GM19035 (cell line): Measurements from ENCODE around the gene NARF.

Experiments
- ATAC-seq: cut with Tn5 transposase; IDR thresholded peaks from one replicate; pipeline ENCODE4 v1.9.1; 2021; ENCODE audit not compliant: unreplicated experiment

NARF gene

DNA sequence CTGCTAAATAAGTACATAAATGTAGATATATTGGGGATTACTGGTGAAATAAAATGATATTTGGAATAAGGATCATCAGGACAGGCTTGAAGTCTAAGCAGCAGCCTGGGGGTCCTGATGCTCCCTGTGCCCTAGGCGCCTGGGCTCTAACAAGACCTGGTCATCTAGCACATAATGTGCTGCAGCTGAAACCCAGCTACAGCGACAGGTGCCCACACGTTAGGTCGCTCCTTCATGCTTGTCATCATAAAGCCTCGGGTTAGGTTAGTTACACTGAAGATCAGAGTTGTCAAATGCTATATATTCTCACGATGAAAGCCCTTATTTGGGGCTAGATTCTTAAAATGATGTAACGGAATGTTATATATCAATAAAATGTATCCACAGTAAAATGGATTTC, 11.5 kb downstream of the NARF start:
- ATAC-seq, result no peak

DNA sequence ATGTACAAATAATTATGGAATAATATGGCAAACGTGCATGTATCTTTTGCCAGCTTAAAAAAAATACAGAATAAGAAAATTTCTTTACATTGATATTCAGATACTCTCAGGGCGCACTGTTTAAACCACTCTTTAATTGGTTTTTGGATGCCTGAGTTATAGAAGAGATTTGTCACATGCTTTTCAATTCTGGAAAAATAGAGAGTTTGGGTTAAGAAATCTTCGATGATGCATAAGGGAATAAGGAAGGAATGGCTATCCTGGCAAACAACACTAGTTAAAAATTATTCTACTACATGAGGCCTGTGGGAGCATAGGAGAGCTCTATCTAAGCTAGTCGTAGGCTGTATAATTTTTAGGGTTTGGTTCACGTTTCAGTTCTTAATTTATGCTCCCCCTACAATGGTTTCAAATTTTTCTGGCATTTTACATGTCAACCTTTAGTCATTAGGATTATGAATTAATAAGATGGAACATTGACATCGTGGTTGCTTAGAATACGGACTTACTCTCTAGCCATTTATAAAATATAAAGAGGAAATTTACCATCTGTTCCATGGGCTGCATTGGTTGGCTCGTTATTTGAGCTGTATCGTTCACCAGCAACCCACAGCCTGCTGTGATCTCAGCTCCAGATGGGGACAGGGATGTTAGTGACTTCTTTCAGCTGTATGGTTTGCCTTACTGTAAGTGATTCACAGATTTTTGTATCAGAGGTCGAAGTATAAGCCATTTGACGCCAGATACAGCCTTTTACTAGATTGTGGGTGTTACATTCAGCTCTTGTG, 15.9 kb downstream of the NARF start:
- ATAC-seq, result no peak

GRCh38 chr17:82475458-82475857, 16.9 kb downstream of the NARF start:
- ATAC-seq, result no peak

GRCh38 chr17:82477934-82478333, 19.4 kb downstream of the NARF start:
- no peak for ATAC-seq

DNA sequence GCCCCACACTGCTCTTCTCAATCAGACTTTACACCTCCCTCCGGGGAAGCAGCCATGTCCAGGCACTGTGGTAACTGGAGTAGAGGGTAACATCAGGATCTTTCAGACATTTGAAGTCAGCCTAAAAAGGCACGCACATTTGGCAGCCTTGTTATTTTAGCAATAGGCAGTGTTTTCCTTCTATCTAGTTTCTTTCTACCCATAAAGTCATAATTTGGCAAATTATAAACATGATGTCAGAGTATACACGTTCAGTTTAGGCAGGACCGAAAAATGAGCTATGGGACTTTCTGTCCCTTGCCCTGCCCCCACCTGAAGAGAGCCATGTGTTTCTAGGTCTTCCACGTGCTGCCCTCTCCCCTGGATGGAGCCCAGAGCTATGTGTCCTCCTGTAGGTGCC, 21.1 kb downstream of the NARF start:
- no peak for ATAC-seq

- no peak for ATAC-seq
Measured at GRCh38 chr17:82480318-82480717, 21.8 kb downstream of the NARF start.

- ATAC-seq, result no peak
Measured at GRCh38 chr17:82483204-82483660, 24.7 kb downstream of the NARF start.

DNA sequence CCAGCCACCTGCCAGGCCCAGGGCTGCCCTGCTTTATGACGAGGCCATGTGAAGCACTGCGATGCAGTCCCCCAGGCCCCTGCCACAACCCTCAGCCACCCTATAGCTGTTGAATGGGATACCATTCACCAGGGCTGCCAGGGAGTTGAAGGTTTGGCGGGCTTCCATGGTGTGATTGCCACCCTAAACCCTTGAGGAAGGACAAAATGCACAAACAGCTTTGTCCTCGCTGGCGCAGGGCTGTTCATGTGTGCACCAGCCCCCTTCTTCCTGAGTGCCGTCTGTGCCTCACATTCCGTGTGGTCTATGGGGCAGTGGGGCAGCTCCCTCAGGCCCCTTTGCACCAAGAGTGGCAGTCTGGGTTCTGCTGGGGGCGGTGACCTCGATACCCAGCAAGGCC, 25.3 kb downstream of the NARF start:
- no peak for ATAC-seq

DNA sequence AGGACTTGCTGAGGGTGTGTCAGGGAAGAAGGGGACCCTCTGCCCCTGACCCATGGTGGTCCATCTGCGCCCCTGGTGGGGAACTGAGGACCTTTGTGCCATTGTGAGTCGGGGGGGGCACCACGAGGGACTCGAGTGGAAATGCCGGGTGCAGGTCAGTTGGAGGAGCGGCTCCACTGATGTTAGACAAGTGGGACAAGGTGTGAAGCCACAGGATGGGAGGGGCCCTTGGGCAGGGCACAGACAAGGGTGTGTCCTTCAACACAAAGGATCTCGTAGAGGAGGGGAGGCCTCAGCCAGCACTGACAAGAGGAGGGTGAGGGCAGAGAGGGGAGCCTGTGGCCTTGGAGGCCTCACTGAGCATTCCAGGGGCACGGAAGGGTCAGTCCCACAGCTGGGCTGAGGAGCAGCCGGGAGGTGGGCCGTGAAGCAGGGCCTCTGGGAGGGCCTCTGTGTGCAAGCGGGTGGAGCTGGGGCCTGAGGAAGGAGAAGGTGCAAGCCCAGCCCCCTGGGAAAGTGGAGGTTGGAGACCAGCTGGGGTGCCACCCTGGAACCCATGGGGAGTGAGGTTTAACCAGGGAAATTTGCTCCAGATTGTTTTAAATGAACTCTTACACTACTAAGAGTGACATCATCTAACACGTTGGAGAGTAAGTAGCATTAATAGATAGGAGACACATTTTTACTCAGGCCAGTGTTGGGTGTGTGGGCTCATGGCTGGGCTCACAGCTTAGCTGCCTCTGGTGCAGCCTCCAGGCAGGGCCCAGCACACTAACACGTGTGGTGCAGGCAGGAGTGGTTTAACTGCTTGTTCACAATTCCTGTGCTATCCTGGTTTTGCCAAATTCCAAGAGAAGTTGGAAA, 27.9 kb downstream of the NARF start:
- no peak for ATAC-seq

DNA sequence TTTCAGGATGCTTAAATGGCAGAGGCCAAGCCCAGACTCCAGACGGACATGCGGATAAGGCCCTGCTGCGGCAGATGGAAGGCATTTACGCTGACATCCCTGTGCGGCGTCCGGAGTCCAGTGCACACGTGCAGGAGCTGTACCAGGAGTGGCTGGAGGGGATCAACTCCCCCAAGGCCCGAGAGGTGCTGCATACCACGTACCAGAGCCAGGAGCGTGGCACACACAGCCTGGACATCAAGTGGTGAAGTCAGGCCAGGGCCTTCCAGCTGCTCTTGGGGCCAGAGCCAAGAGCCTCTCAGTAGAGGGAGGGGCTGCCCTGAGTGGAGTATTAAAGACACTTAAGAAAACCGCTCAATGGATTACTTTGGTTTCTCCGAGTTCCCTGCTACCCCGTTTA, 29.4 kb downstream of the NARF start:
- no peak for ATAC-seq

DNA sequence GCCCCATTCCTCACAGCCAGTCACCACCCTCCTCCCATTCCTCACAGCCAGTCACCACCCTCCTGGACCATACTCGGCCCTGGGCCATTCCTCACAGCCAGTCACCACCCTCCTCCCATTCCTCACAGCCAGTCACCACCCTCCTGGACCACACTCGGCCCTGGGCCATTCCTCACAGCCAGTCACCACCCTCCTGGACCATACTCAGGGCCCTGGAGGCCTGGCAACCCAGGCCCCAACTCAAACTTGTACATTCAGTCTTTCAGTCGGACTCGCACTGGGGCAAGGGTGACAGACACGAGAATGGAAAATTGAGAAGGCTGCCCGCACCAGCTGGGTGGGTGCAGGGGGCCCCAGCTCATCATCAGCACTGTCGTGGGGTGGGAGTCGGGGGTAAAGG, 30.6 kb downstream of the NARF start:
- no peak for ATAC-seq

- no peak for ATAC-seq
Measured at GRCh38 chr17:82489851-82490511, 31.4 kb downstream of the NARF start.

DNA sequence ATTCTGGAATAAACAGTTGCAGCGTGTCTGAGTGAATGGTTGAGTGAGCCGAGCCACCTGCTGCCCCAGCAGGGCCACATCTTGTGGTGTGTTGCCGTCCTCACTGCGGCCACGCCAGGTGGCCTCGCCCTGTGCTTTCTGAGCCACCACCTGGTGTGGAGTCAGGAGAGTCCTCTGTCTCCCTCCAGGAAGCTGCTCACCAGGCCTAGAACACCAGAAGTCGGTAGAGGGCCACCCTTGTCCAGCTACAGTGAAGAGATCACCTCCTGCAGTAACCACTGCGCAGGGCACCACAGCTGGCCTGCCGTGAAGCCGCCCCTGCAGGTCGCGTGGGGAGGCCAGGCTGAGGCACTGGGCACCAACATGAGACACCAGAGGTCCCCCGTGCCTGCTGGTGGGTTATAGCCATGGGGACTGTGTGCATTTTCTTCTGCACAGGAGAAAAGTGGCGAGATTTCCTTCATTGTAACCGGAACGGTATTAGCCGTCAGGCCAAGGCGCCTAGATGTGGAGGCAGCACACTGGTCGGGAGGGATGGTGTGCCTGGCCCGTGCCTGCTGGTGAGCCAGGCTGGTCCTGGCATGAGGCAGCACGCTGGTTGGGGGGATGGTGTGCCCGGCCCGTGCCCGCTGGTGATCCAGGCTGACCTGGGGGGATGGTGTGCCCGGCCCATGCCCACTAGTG, 32.1 kb downstream of the NARF start:
- ATAC-seq, result no peak

DNA sequence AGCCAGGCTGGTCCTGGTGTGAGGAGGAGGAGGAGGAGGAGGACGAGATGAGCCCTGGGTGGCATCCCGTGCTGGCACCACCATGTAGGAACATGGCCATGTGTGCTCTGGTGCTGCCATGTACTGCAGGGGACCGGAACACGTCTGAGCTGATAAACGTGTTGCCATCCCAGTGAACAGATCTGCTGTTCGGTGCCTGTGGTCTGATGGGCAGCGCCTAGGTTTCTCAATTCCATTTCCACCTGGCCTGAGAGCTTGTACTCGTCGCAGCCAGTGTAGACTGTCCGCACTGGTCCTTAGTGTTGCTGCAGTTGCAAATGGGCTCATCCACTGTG, 32.6 kb downstream of the NARF start:
- no peak for ATAC-seq

GRCh38 chr17:82491533-82491932, 33.0 kb downstream of the NARF start:
- no peak for ATAC-seq

GRCh38 chr17:82492643-82493225, 34.2 kb downstream of the NARF start:
- ATAC-seq, result no peak

DNA sequence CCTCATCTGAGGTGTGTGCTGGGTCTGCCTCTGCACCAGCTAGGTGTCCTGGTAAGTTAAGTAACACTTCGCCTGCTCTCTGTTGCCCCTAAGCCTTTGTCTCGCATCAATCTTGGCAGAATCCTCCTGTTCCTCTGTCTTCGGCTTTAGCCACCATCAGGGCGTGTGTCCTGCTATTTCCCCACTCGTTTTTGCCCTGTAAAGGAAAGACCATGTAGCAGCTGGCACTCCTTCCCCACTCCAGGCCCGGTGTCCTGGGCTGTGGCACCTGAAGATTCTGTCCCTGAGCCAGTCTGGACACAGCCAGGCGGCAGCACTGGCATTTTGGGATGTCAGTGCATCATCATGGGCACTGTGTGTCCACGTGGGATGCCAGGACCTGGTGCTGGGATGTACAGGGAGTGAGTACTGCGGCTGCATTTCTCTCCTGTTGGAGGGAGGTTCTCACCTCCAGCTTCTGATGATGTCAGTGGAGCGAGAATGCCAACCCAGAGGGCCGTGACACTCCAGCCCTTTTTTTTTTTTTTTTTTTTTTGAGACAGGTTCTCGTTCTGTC, 34.8 kb downstream of the NARF start:
- ATAC-seq, result no peak

- peak; percentile 53 for ATAC-seq
Measured at GRCh38 chr17:82494236-82495055, 35.9 kb downstream of the NARF start.

GRCh38 chr17:82495844-82496528, 37.4 kb downstream of the NARF start:
- ATAC-seq, result no peak
